GM12878 (cell line): ENCODE results near the gene GFRA1. TPM values are rescaled to one million over a fixed set of nuclear protein-coding genes. Genes with fewer than 3 reads are reported as not detected.

Experiments
- ATAC-seq: fragments of 200-7000 bp; cut with Tn5 transposase; 3 replicates; pipeline ENCODE4 v1.9.1; 2020; ENCODE audit warnings: mild to moderate bottlenecking, moderate library complexity
- BruUV-seq: library from RNA; stranded (reverse); fragments of 400-500 nt; replicated peaks from 2 replicates; lab custom pipeline; 2021; lab: Mats Ljungman, UMichigan
- CTCF ChIA-PET: fragments of 300-600 bp; sonication (Branson Sonifier 250); formaldehyde crosslinking; extraction: SDS; loops from one replicate; lab custom pipeline; 2021; ENCODE audit warnings: inconsistent platforms; lab: Yijun Ruan, JAX
- POLR2A ChIA-PET: fragments of 350-600 bp; formaldehyde crosslinking; extraction: SDS; loops from one replicate; lab custom pipeline; 2021; ENCODE audit warnings: inconsistent platforms; lab: Charles Lee
- RAD21 ChIA-PET: fragments of 300-600 bp; sonication (Branson Sonifier 250); formaldehyde crosslinking; loops from one replicate; lab custom pipeline; 2023; ENCODE audit warnings: antibody characterized with exemption; ENCODE audit not compliant: unreplicated experiment; lab: Charles Lee
- SMC1A ChIA-PET: fragments of 300-600 bp; sonication (Branson Sonifier 250); formaldehyde crosslinking; loops from one replicate; lab custom pipeline; 2023; ENCODE audit not compliant: unreplicated experiment, uncharacterized antibody; lab: Charles Lee
- DNase-seq: peaks from one replicate; pipeline ENCODE4 v3.0.0-alpha.2; 2011; ENCODE audit warnings: low read depth, low spot score
- FAIRE-seq: peaks from 3 replicates; lab custom pipeline; 2011; peaks lifted over from hg19 to GRCh38; lab: Jason Lieb, UNC
- H2AFZ ChIP-seq: 2 replicates; pipeline ENCODE4 v1.6.0; 2011; ENCODE audit warnings: low read depth, low read length, control low read depth; ENCODE audit not compliant: control insufficient read depth
- H3K27ac ChIP-seq: 2 replicates; pipeline ENCODE4 v1.5.1; 2011; ENCODE audit warnings: control low read depth; ENCODE audit not compliant: control insufficient read depth, insufficient read depth
- H3K27me3 ChIP-seq, 2 experiments: replicated peaks in 1 of 2; 2 replicates each; pipeline versions ENCODE4 v1.6.0 to v1.6.1; 2011; ENCODE audit warnings: low read length in 1 of 2; ENCODE audit not compliant: control insufficient read depth in 2 of 2, insufficient read depth in 2 of 2
- H3K36me3 ChIP-seq, 2 experiments: 2 replicates each; pipeline ENCODE4 v1.5.1; 2011; ENCODE audit warnings: low read length in 1 of 2; ENCODE audit not compliant: control insufficient read depth in 2 of 2, insufficient read depth in 2 of 2
- H3K4me1 ChIP-seq: 2 replicates; pipeline ENCODE4 v1.6.1; 2011; ENCODE audit warnings: mild to moderate bottlenecking, low read length, moderate library complexity, mixed read lengths; ENCODE audit not compliant: control insufficient read depth, insufficient read depth
- H3K4me2 ChIP-seq: 2 replicates; pipeline ENCODE4 v1.6.0; 2011; ENCODE audit warnings: control low read depth; ENCODE audit not compliant: control insufficient read depth, insufficient read depth
- H3K4me3 ChIP-seq: fragments of 200-600 bp; sonication (generic); 2 replicates; pipeline ENCODE4 v1.5.1; 2016
- H3K79me2 ChIP-seq: 2 replicates; pipeline ENCODE4 v1.6.0; 2011; ENCODE audit warnings: low read length; ENCODE audit not compliant: control insufficient read depth, insufficient read depth
- H3K9ac ChIP-seq: 2 replicates; pipeline ENCODE4 v1.8.0; 2011; ENCODE audit warnings: low read length, control low read depth, mixed read lengths; ENCODE audit not compliant: control insufficient read depth, insufficient read depth
- H3K9me3 ChIP-seq: replicated peaks from 3 replicates; pipeline ENCODE4 v1.5.1; 2011; ENCODE audit warnings: mild to moderate bottlenecking, low read length; ENCODE audit not compliant: control insufficient read depth, insufficient read depth
- H4K20me1 ChIP-seq: 2 replicates; pipeline ENCODE4 v1.6.0; 2011; ENCODE audit not compliant: control insufficient read depth, insufficient read depth
- BCL11A ChIP-seq: IDR thresholded peaks from 2 replicates; pipeline ENCODE4 v1.6.1; 2011; ENCODE audit warnings: low read depth, low read length
- BCLAF1 ChIP-seq: fragments of 450-650 bp; IDR thresholded peaks from 2 replicates; pipeline ENCODE4 v1.6.1; 2017; ENCODE audit warnings: antibody characterized with exemption, mild to moderate bottlenecking, moderate library complexity
- BMI1 ChIP-seq: fragments of 450-650 bp; IDR thresholded peaks from 2 replicates; pipeline ENCODE4 v1.6.1; 2016; ENCODE audit warnings: mild to moderate bottlenecking, moderate library complexity, borderline replicate concordance
- EP300 ChIP-seq, 2 experiments: fragments of 150-350 bp in 1 of 2; IDR thresholded peaks; 2 replicates each; pipeline ENCODE4 v1.6.1; 2011 to 2012; ENCODE audit warnings: low read depth in 2 of 2, low read length in 2 of 2, borderline replicate concordance in 1 of 2, improper control_type of control experiment in 1 of 2, inconsistent platforms in 1 of 2; ENCODE audit not compliant: control insufficient read depth in 1 of 2
- FOXK2 ChIP-seq: fragments of 450-650 bp; IDR thresholded peaks from 2 replicates; pipeline ENCODE4 v1.6.1; 2017; ENCODE audit warnings: mild to moderate bottlenecking, moderate library complexity
- GABPA ChIP-seq: IDR thresholded peaks from 2 replicates; pipeline ENCODE4 v1.6.1; 2014; ENCODE audit warnings: antibody characterized with exemption, low read depth, mild to moderate bottlenecking, inconsistent platforms
- IKZF1 ChIP-seq: fragments of 450-650 bp; conservative IDR thresholded peaks from 2 replicates; pipeline ENCODE4 v1.6.1; 2017; ENCODE audit warnings: antibody characterized with exemption, mild to moderate bottlenecking
- IRF5 ChIP-seq: fragments of 450-650 bp; IDR thresholded peaks from 2 replicates; pipeline ENCODE4 v1.6.1; 2017; ENCODE audit warnings: borderline replicate concordance
- KDM1A ChIP-seq: fragments of 200-600 bp; sonication (generic); IDR thresholded peaks from 2 replicates; pipeline ENCODE4 v1.6.1; 2016; ENCODE audit warnings: borderline replicate concordance
- PAX5 ChIP-seq: IDR thresholded peaks from 2 replicates; pipeline ENCODE4 v1.6.1; 2011; ENCODE audit warnings: low read depth, low read length, borderline replicate concordance
- PML ChIP-seq: IDR thresholded peaks from 2 replicates; pipeline ENCODE4 v1.6.1; 2012; ENCODE audit warnings: low read length, inconsistent platforms
- POU2F2 ChIP-seq: IDR thresholded peaks from 3 replicates; pipeline ENCODE4 v1.6.1; 2011; ENCODE audit warnings: low read depth, mild to moderate bottlenecking, low read length, borderline replicate concordance
- RCOR1 ChIP-seq: conservative IDR thresholded peaks from 2 replicates; pipeline ENCODE4 v1.6.1; 2012; ENCODE audit warnings: low read depth, low read length, improper control_type of control experiment
- RELA ChIP-seq: fragments of 450-650 bp; IDR thresholded peaks from 2 replicates; pipeline ENCODE4 v1.8.0; 2014; ENCODE audit warnings: borderline replicate concordance; ENCODE audit not compliant: partially characterized antibody
- WRNIP1 ChIP-seq: IDR thresholded peaks from 2 replicates; pipeline ENCODE4 v1.6.1; 2011; ENCODE audit warnings: low read depth, low read length, improper control_type of control experiment, borderline replicate concordance
- ZNF207 ChIP-seq: fragments of 450-650 bp; IDR thresholded peaks from 2 replicates; pipeline ENCODE4 v1.6.1; 2014; ENCODE audit warnings: antibody characterized with exemption, mild to moderate bottlenecking, borderline replicate concordance
- ZNF24 ChIP-seq: fragments of 450-650 bp; IDR thresholded peaks from 2 replicates; pipeline ENCODE4 v1.6.1; 2017; ENCODE audit warnings: antibody characterized with exemption, mild to moderate bottlenecking
- WGBS: methylation state at CpG from one replicate; pipeline ENCODE4 v1.1.6; 2016; ENCODE audit warnings: low lambda C conversion rate; ENCODE audit not compliant: insufficient replicate concordance, insufficient coverage; ENCODE audit errors: missing lambda C conversion rate; 5-methylcytosine and 5-hydroxymethylcytosine counted together
- in situ Hi-C: fragments of 300-500 bp; cut with MboI; formaldehyde crosslinking; loops from 9 replicates; pipeline ENCODE4 v1.14.3; 2018; ENCODE audit warnings: mixed read lengths
- intact Hi-C: fragments of 100-400 bp; cut with micrococcal nuclease; formaldehyde crosslinking; loops from one replicate; pipeline ENCODE4 v1.14.2; 2022; ENCODE audit not compliant: unreplicated experiment
- polyA plus RNA-seq, 11 experiments: library from polyadenylated mRNA; depleted of rRNA in 4 of 11; unstranded in 6 of 11; stranded (reverse) in 5 of 11; fragments of >200 nt; fragmentation: Nextera tagmentation in 4 of 11; fragmentation: Illumina TruSeq in 1 of 11; extraction: Ambion mirVana in 4 of 11; extraction: Trizol in 1 of 11; gene quantifications; 1 replicate in 1 of 11; 2 replicates in 10 of 11; pipeline versions ENCODE4 v1.2.1 to v1.2.3, GENCODE V29; 2011 to 2016; ENCODE audit warnings: inconsistent platforms in 2 of 11, missing spikeins in 2 of 11, low read depth in 1 of 11
- total RNA-seq, 4 experiments: library from RNA; depleted of rRNA in 3 of 4; stranded (reverse); fragments of >200 nt in 3 of 4; fragmentation: Illumina TruSeq in 1 of 4; extraction: Trizol in 1 of 4; gene quantifications; 2 replicates each; pipeline versions ENCODE4 v1.2.1 to v1.2.3, GENCODE V29; 2013 to 2021

Gene GFRA1
- total and polyA plus RNA-seq, 10 of the 15 experiments (the other 5 are each of a cell fraction or from before 2014, with no cell fraction given) = 0.05 to 0.19 TPM; not detected in 8

GRCh38 chr10:116276981-116277380, 4.0 kb upstream of the GFRA1 start:
- no peak overlapping the region for H3K27ac ChIP-seq
- no peak overlapping the region for H3K4me3 ChIP-seq
- no peak overlapping the region for H3K4me2 ChIP-seq
- RAD21 ChIA-PET = no interaction called here
- 31% methylated on average over 3 of the region's 3 CpGs for WGBS
- DNase-seq = no peak
- TF ChIP-seq EP300 (IDR thresholded peaks at IDR 0.05; ENCODE audit: borderline replicate concordance in 1 of 2, control insufficient read depth in 1 of 2, low read depth in 2 of 2, low read length in 2 of 2) (no peak), POU2F2 (no peak), PML (no peak), ZNF24 (no peak), IKZF1 (no peak), RCOR1 (no peak), WRNIP1 (no peak), IRF5 (no peak), GABPA (no peak), BCL11A (no peak), KDM1A (no peak), FOXK2 (no peak), BMI1 (no peak), PAX5 (no peak), BCLAF1 (no peak), ZNF207 (no peak), RELA (no peak)
- CTCF ChIA-PET = no interaction called here
- no peak overlapping the region for H2AFZ ChIP-seq
- BruUV-seq = no TSS peak
- POLR2A ChIA-PET = no interaction called here
- no peak for ATAC-seq
- H3K9me3 ChIP-seq = no peaks in the 10 kb centered on the region
- H3K4me1 ChIP-seq = no peaks in the 10 kb centered on the region
- SMC1A ChIA-PET = interaction anchor here (1.0 kb wide), 1 partner anchor 11 kb away, joined by 3 read pairs; no protein-coding TSS in a partner anchor
- intact Hi-C loops (no loop called here), in situ Hi-C loops (no loop called here)
- H3K9ac ChIP-seq = no peak overlapping the region
- H3K27me3 ChIP-seq = peaks cover 2 to 6% of the 10 kb centered on the region in 2 experiments
- H4K20me1 ChIP-seq = no peaks in the 10 kb centered on the region
- no peaks in the 10 kb centered on the region for H3K79me2 ChIP-seq
- FAIRE-seq = no peak
- no peaks in the 10 kb centered on the region for H3K36me3 ChIP-seq
